Activated T-cell treated with anti-CD3 and anti-CD28 coated beads, Interleukin-2, amount 50 U/mL, for 72 hours (primary cell): ENCODE data around the gene LY6G5C. TPM values are rescaled to one million over a fixed set of nuclear protein-coding genes. Genes with fewer than 3 reads are reported as not detected.

Source experiments
- ATAC-seq, 2 donors: fragments of 150-1000 bp; cut with Tn5 transposase; replicated peaks in 1 of 2; 2 replicates each; pipeline ENCODE4 v1.10.0; 2021; ENCODE audit warnings: moderate library complexity in 2 of 2, mild to moderate bottlenecking in 1 of 2
- DNase-seq, 2 donors: peaks; one replicate each; pipeline ENCODE4 v3.0.0; 2021 to 2022; ENCODE audit warnings: mixed read lengths in 1 of 2
- H3K27ac Mint-ChIP-seq: one replicate; pipeline ENCODE4 v1.8.0; 2022; ENCODE audit warnings: mild to moderate bottlenecking, moderate library complexity, mixed read lengths
- H3K27me3 Mint-ChIP-seq: one replicate; pipeline ENCODE4 v1.8.0; 2022; ENCODE audit warnings: low read depth, mixed read lengths
- H3K36me3 Mint-ChIP-seq, 2 donors: one replicate each; pipeline ENCODE4 v1.8.0; 2022; ENCODE audit warnings: mixed read lengths in 2 of 2, mild to moderate bottlenecking in 1 of 2; ENCODE audit not compliant: insufficient read depth in 2 of 2
- H3K4me1 Mint-ChIP-seq: one replicate; pipeline ENCODE4 v1.8.0; 2022; ENCODE audit warnings: low read depth, mixed read lengths
- H3K4me3 Mint-ChIP-seq, 2 donors: one replicate each; pipeline ENCODE4 v1.8.0; 2022; ENCODE audit warnings: mild to moderate bottlenecking in 2 of 2, mixed read lengths in 2 of 2, moderate library complexity in 2 of 2
- H3K9me3 Mint-ChIP-seq, 2 donors: one replicate each; pipeline ENCODE4 v1.8.0; 2022; ENCODE audit warnings: mixed read lengths in 2 of 2
- total RNA-seq, 2 donors: library from RNA; stranded (reverse); gene quantifications; one replicate each; pipeline ENCODE4 v1.2.3, GENCODE V29; 2022

LY6G5C gene
- total RNA-seq, 2 donors from 2014 or later, result 2.3 to 6.9 TPM

- peaks cover 7% of the 10 kb centered on the region for H3K4me1 Mint-ChIP-seq
- no peak overlapping the region for H3K27ac Mint-ChIP-seq
- ATAC-seq (peak; percentile 8 to 20), DNase-seq (no peak)
- no peaks in the 10 kb centered on the region for H3K9me3 Mint-ChIP-seq
- no peak overlapping the region for H3K4me3 Mint-ChIP-seq
- H3K27me3 Mint-ChIP-seq, result no peaks in the 10 kb centered on the region
- H3K36me3 Mint-ChIP-seq, result peaks cover 1 to 22% of the 10 kb centered on the region in 2 donors
Observed at GRCh38 chr6:31643818-31644454, 36.9 kb downstream of the LY6G5C start.

DNA sequence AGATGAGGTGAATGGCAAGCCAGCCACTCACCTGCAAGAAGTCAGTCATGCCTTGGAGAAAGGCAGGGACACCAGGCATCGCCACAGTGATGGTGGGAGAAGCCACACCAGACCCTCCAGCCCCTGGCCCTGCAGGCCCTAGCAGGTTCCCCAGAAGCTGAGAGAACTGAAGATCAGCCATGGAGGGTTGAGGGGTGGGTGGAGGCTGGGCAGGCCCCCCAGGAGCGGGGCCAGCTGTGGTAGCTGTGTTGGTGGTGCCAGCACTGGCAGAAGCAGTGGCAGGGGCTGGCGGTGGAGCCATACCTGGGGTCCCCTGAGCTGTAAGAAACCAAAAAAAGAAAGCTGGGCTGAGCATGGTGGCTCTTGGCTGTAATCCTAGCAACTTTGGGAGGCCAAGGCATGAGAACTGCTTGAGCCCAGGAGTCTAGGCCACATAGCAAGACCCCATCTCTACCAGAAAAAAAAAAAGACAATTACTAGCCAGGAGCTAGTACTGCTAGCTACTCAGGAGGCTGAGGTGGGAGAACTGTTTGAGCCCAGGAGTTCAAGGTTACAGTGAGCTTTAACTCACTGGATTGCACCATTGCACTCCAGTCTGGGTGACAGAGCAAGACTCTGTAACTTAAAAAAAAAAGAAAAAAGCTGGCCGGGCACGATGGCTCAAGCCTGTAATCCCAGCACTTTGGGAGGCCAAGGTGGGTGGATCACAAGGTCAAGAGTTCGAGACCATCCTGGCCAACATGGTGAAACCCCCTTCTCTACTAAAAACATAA is 37.9 kb downstream of the LY6G5C start:
- Mint-ChIP-seq H3K36me3 (peaks cover 1 to 21% of the 10 kb centered on the region in 2 donors), H3K27me3 (no peaks in the 10 kb centered on the region), H3K4me3 (no peak overlapping the region), H3K4me1 (peaks cover 5% of the 10 kb centered on the region), H3K27ac (no peak overlapping the region), H3K9me3 (no peaks in the 10 kb centered on the region)
- ATAC-seq (no peak), DNase-seq (no peak)

DNA sequence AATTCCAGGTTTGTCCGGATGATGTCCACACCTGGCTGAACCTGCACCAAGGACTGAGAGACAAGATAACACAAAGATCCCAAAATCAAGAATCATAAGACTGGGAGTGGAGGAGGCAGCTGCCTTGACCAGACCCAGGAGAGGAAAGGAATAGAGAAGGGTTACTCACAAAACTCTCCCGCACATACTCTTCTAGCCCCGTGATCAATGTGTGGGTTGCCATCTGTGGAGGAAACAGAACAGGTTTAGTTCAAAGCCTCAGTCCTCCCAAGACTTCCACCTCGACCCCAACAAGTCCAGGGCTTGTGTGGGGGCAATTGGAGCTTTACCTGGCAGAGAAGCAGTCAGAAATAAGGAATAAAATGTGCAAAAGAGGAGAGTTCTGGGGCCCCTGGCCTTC is 39.5 kb downstream of the LY6G5C start:
- Mint-ChIP-seq H3K4me3 (no peak overlapping the region), H3K36me3 (peaks cover 1 to 16% of the 10 kb centered on the region in 2 donors), H3K4me1 (peaks cover 5% of the 10 kb centered on the region), H3K27ac (peak overlapping the region; percentile 34), H3K27me3 (no peaks in the 10 kb centered on the region), H3K9me3 (no peaks in the 10 kb centered on the region)
- DNase-seq (no peak), ATAC-seq (no peak)

DNA sequence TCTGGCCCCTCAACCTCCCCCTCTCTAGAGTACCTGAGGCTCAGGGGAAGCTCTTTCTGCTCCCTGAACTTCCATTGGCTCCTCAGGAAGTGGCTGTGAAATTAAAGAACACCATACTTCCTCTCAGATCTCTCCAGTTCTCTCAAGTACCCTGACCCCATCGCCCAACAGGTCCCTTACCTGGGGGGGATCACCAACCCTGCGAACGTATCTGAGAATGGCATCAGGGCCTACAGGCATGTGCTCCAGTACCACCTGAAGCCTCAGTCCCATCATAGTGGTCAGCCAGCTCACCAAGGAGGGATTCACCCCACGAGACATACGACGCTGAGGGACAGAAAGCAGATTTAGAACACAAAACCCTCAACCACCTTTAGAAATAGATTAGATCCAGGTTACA is 40.3 kb downstream of the LY6G5C start:
- Mint-ChIP-seq H3K4me1 (peaks cover 5% of the 10 kb centered on the region), H3K4me3 (no peak overlapping the region), H3K36me3 (peaks cover 2 to 19% of the 10 kb centered on the region in 2 donors), H3K9me3 (no peaks in the 10 kb centered on the region), H3K27me3 (no peaks in the 10 kb centered on the region), H3K27ac (peak overlapping the region; percentile 43)
- ATAC-seq (no peak), DNase-seq (no peak)

DNA sequence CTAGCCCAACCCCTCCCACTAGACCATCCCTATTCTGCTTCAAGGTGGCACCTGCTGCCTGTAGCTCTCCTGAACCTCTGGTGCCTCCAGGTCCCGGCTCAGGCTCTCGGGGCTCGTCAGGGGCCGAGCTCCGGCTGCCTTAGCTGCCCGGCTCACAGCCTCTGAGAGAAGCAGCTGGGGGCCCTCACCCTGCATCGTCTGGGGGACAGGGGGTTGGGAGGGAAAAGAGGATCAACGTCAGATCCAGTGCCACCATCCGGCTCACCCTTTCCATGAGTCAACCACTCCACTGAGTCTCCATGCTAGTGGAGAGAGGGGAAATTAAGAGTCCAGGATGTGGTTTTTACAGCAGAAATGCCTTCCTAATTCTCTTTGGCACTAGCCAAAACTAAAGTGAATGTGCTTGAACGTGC is 41.4 kb downstream of the LY6G5C start:
- ATAC-seq (peak in 1 of 2 donors; percentile 32), DNase-seq (no peak)
- peaks cover 4 to 15% of the 10 kb centered on the region in 2 donors for H3K36me3 Mint-ChIP-seq
- peaks cover 5% of the 10 kb centered on the region for H3K4me1 Mint-ChIP-seq
- H3K9me3 Mint-ChIP-seq, result no peaks in the 10 kb centered on the region
- no peaks in the 10 kb centered on the region for H3K27me3 Mint-ChIP-seq
- H3K4me3 Mint-ChIP-seq, result no peak overlapping the region
- peak overlapping the region; percentile 66 for H3K27ac Mint-ChIP-seq

DNA sequence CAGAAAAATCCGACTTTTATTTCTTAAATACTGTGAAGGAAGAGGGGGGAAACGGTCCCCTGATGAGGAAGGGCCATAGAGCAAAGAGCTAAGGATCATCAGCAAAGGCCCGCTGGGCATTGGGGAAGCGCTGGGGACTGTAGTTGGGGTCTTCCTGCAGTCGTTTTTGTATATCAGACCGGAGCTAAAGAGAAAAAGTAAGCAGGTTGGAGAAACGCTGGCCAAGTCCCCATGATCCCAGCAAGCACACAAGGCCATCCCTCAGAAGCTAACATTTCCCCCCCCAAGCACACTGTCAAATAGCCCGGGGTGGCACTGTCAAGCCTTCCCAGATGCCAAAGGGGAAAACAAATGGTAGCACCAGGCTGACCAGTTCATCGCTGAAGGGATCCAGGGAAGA is 41.8 kb downstream of the LY6G5C start:
- H3K4me1 Mint-ChIP-seq, result peaks cover 7% of the 10 kb centered on the region
- peak overlapping the region in 1 of 2 donors; percentile 9 for H3K4me3 Mint-ChIP-seq
- no peaks in the 10 kb centered on the region for H3K27me3 Mint-ChIP-seq
- peaks cover 4 to 14% of the 10 kb centered on the region in 2 donors for H3K36me3 Mint-ChIP-seq
- peak overlapping the region; percentile 64 for H3K27ac Mint-ChIP-seq
- no peak for DNase-seq
- H3K9me3 Mint-ChIP-seq, result no peaks in the 10 kb centered on the region
- ATAC-seq, result no peak

DNA sequence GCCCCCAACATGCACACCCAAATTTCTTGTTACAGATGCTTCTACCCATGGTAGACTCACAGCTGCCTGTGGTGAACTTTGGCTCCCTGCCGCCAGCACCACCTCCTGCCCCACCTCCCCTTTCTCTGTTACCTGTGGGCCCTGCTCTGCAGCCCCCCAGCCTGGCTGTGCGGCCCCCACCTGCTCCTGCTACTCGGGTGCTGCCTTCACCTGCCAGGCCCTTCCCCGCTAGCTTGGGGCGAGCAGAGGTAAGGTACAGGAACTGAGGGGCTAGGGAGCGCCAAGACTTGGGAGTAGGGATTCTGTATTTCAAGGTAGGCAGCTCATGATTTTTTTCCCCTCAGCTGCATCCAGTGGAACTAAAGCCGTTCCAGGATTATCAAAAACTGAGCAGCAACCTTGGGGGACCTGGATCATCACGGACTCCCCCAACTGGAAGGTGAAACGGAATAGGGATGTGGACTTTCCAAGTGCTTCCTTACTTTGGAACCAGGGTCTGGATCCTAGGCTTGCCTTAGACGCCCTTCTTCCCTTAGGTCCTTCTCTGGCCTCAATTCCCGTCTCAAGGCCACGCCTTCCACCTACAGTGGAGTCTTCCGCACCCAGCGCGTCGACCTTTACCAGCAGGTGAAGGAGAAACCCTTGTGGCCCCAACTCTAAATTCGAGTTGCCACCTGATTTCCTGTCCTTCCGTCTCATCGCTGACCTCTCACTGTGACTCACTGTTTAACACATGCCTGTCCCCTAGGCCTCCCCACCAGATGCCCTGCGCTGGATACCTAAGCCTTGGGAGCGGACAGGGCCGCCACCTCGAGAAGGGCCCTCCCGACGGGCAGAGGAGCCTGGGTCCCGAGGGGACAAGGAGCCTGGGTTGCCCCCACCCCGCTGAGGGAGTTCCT is 43.9 kb downstream of the LY6G5C start:
- H3K27me3 Mint-ChIP-seq, result no peaks in the 10 kb centered on the region
- DNase-seq, result no peak
- no peak overlapping the region for H3K27ac Mint-ChIP-seq
- H3K4me1 Mint-ChIP-seq, result peaks cover 10% of the 10 kb centered on the region
- H3K9me3 Mint-ChIP-seq, result no peaks in the 10 kb centered on the region
- no peak for ATAC-seq
- peaks cover 5 to 28% of the 10 kb centered on the region in 2 donors for H3K36me3 Mint-ChIP-seq
- no peak overlapping the region for H3K4me3 Mint-ChIP-seq

GRCh38 chr6:31634969-31635575 is 45.8 kb downstream of the LY6G5C start:
- ATAC-seq (no peak), DNase-seq (no peak)
- no peak overlapping the region for H3K4me3 Mint-ChIP-seq
- H3K27ac Mint-ChIP-seq, result no peak overlapping the region
- no peaks in the 10 kb centered on the region for H3K9me3 Mint-ChIP-seq
- peaks cover 25% of the 10 kb centered on the region for H3K4me1 Mint-ChIP-seq
- H3K27me3 Mint-ChIP-seq, result no peaks in the 10 kb centered on the region
- peaks cover 11 to 40% of the 10 kb centered on the region in 2 donors for H3K36me3 Mint-ChIP-seq

- peak overlapping the region; percentile 39 for H3K27ac Mint-ChIP-seq
- no peak for ATAC-seq
- no peak for DNase-seq
- H3K4me3 Mint-ChIP-seq, result no peak overlapping the region
- H3K27me3 Mint-ChIP-seq, result no peaks in the 10 kb centered on the region
- H3K36me3 Mint-ChIP-seq, result peaks cover 14 to 47% of the 10 kb centered on the region in 2 donors
- H3K9me3 Mint-ChIP-seq, result no peaks in the 10 kb centered on the region
- peaks cover 21% of the 10 kb centered on the region for H3K4me1 Mint-ChIP-seq
Observed at GRCh38 chr6:31634131-31634530, 46.7 kb downstream of the LY6G5C start.

DNA sequence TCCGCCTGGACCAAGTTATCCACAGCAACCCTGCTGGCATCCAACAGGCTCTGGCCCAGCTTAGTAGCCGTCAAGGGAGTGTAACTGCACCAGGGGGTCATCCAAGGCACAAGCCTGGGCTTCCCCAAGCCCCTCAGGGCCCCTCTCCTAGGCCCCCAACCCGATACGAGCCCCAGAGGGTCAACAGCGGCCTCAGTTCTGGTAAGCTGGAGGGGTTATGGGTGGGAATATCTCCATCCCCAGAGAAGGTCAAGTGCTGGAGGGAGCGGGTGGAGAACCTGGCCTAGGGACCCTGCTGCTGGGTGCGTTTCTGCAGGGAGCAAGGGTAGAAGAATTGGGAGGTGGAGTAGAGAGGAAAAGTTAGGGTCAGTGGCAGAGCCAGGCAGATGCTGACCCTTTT is 47.4 kb downstream of the LY6G5C start:
- ATAC-seq (no peak), DNase-seq (no peak)
- Mint-ChIP-seq H3K4me1 (peaks cover 21% of the 10 kb centered on the region), H3K9me3 (no peaks in the 10 kb centered on the region), H3K27ac (no peak overlapping the region), H3K4me3 (no peak overlapping the region), H3K36me3 (peaks cover 14 to 44% of the 10 kb centered on the region in 2 donors), H3K27me3 (no peaks in the 10 kb centered on the region)

DNA sequence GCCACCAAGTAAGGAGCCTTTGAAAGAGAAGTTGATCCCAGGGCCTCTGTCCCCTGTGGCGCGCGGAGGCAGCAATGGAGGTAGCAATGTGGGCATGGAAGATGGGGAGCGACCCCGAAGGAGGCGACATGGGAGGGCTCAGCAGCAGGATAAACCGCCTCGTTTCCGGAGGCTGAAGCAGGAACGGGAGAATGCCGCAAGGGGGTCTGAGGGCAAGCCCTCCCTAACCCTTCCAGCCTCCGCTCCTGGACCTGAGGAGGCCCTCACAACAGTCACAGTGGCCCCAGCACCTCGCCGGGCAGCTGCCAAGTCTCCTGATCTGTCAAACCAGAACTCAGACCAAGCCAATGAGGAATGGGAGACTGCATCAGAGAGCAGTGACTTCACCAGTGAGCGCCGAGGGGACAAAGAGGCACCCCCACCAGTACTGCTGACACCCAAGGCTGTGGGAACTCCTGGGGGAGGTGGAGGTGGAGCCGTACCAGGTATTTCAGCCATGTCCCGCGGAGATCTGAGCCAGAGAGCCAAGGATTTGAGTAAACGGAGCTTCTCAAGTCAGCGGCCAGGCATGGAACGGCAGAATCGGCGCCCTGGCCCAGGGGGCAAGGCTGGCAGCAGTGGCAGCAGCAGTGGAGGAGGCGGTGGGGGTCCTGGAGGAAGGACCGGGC is 48.5 kb downstream of the LY6G5C start:
- no peak overlapping the region for H3K4me3 Mint-ChIP-seq
- no peaks in the 10 kb centered on the region for H3K9me3 Mint-ChIP-seq
- no peak overlapping the region for H3K27ac Mint-ChIP-seq
- peaks cover 17 to 52% of the 10 kb centered on the region in 2 donors for H3K36me3 Mint-ChIP-seq
- ATAC-seq (no peak), DNase-seq (no peak)
- H3K4me1 Mint-ChIP-seq, result peaks cover 21% of the 10 kb centered on the region
- no peaks in the 10 kb centered on the region for H3K27me3 Mint-ChIP-seq

GRCh38 chr6:31631681-31632278 is 49.1 kb downstream of the LY6G5C start:
- H3K9me3 Mint-ChIP-seq, result no peaks in the 10 kb centered on the region
- no peak overlapping the region for H3K4me3 Mint-ChIP-seq
- no peaks in the 10 kb centered on the region for H3K27me3 Mint-ChIP-seq
- H3K4me1 Mint-ChIP-seq, result peaks cover 21% of the 10 kb centered on the region
- no peak for ATAC-seq
- H3K27ac Mint-ChIP-seq, result no peak overlapping the region
- no peak for DNase-seq
- peaks cover 21 to 53% of the 10 kb centered on the region in 2 donors for H3K36me3 Mint-ChIP-seq
